ENCODE data around the gene ZBTB7C.

Gene ZBTB7C

GRCh38 chr18:48217258-48218250 is 191.6 kb downstream of the ZBTB7C start:
- Histone ChIP-seq H3K4me1 (ENCODE audit: insufficient read depth, low read length) (peaks cover 5% of the 10 kb centered on the region), H3K27ac (ENCODE audit: low read depth, low read length) (no peak overlapping the region), H3K4me3 (ENCODE audit: low read depth in 1 of 2, low read length in 2 of 2) (no peak overlapping the region), H3K9ac (ENCODE audit: low read length) (no peak overlapping the region), H3K9me3 (ENCODE audit: low read length) (no peaks in the 10 kb centered on the region), H3K27me3 (ENCODE audit: control insufficient read depth in 1 of 2, insufficient read depth in 2 of 2, low read length in 2 of 2) (no peaks in the 10 kb centered on the region), H3K36me3 (ENCODE audit: insufficient read depth, low read length) (no peaks in the 10 kb centered on the region)

- H3K36me3 ChIP-seq (ENCODE audit: insufficient read depth, low read length) = no peaks in the 10 kb centered on the region
- no peak overlapping the region for H3K9ac ChIP-seq (ENCODE audit: low read length)
Observed at GRCh38 chr18:48216639-48217257, 192.4 kb downstream of the ZBTB7C start.

DNA sequence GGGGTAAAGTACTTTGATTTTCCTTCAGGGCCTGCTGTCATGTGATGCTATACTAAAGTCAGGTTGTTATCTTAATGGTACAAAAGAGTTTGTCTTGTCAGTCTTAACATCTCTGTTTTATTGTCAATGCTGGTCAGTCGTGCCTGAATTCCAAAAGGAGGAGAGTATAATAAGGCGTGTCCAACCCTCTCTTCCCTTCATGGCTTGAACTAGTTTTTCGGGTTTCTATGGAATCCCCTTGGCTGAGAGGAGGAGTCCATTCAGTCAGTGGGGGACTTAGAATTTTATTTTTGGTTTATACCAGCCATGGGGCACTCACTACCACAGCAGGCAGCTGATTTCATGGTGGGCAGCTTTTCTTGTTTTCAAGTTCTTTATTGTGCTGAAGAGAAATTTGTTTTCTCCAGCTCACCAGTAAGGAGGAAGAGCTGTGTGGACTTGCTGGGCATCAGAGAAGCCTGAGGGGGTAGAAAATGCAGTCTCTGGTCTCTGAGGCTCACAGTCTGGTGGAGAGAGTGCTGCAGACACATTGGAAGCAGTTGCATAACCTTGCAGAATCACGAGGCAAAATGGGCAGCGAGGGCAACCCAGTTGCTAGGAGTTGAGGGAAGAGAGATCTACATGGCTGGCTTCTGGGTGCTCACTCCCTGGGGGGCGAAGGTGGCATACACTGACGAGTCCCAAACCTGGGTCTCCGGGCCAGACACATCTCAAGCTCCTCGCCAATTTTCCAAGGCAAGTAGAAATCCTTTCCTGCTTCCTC is 193.1 kb downstream of the ZBTB7C start:
- Histone ChIP-seq H3K9me3 (ENCODE audit: low read length) (no peaks in the 10 kb centered on the region), H3K4me1 (ENCODE audit: insufficient read depth, low read length) (no peaks in the 10 kb centered on the region), H3K9ac (ENCODE audit: low read length) (no peak overlapping the region), H3K27ac (ENCODE audit: low read depth, low read length) (no peak overlapping the region), H3K27me3 (ENCODE audit: control insufficient read depth in 1 of 2, insufficient read depth in 2 of 2, low read length in 2 of 2) (no peaks in the 10 kb centered on the region), H3K36me3 (ENCODE audit: insufficient read depth, low read length) (no peaks in the 10 kb centered on the region), H3K4me3 (ENCODE audit: low read depth in 1 of 2, low read length in 2 of 2) (no peak overlapping the region)

More at GRCh38 chr18:48216639-48217257, 192.4 kb downstream of the ZBTB7C start:
- Histone ChIP-seq H3K9me3 (ENCODE audit: low read length) (no peaks in the 10 kb centered on the region), H3K4me3 (ENCODE audit: low read depth in 1 of 2, low read length in 2 of 2) (no peak overlapping the region), H3K27me3 (ENCODE audit: control insufficient read depth in 1 of 2, insufficient read depth in 2 of 2, low read length in 2 of 2) (no peaks in the 10 kb centered on the region), H3K4me1 (ENCODE audit: insufficient read depth, low read length) (no peaks in the 10 kb centered on the region), H3K27ac (ENCODE audit: low read depth, low read length) (no peak overlapping the region)

GRCh38 chr18:48213791-48214190 is 195.4 kb downstream of the ZBTB7C start:
- Histone ChIP-seq H3K9ac (ENCODE audit: low read length) (no peak overlapping the region), H3K36me3 (ENCODE audit: insufficient read depth, low read length) (no peaks in the 10 kb centered on the region), H3K27me3 (ENCODE audit: control insufficient read depth in 1 of 2, insufficient read depth in 2 of 2, low read length in 2 of 2) (no peaks in the 10 kb centered on the region), H3K9me3 (ENCODE audit: low read length) (no peaks in the 10 kb centered on the region), H3K4me1 (ENCODE audit: insufficient read depth, low read length) (no peaks in the 10 kb centered on the region), H3K27ac (ENCODE audit: low read depth, low read length) (no peak overlapping the region), H3K4me3 (ENCODE audit: low read depth in 1 of 2, low read length in 2 of 2) (no peak overlapping the region)

- Histone ChIP-seq H3K4me3 (ENCODE audit: low read depth in 1 of 2, low read length in 2 of 2) (no peak overlapping the region), H3K9me3 (ENCODE audit: low read length) (no peaks in the 10 kb centered on the region), H3K27me3 (ENCODE audit: control insufficient read depth in 1 of 2, insufficient read depth in 2 of 2, low read length in 2 of 2) (no peaks in the 10 kb centered on the region), H3K4me1 (ENCODE audit: insufficient read depth, low read length) (no peaks in the 10 kb centered on the region), H3K27ac (ENCODE audit: low read depth, low read length) (no peak overlapping the region), H3K36me3 (ENCODE audit: insufficient read depth, low read length) (no peaks in the 10 kb centered on the region), H3K9ac (ENCODE audit: low read length) (no peak overlapping the region)
Observed at GRCh38 chr18:48208432-48209140, 200.6 kb downstream of the ZBTB7C start.

GRCh38 chr18:48207733-48208132 is 201.4 kb downstream of the ZBTB7C start:
- Histone ChIP-seq H3K27ac (ENCODE audit: low read depth, low read length) (no peak overlapping the region), H3K4me3 (ENCODE audit: low read depth in 1 of 2, low read length in 2 of 2) (no peak overlapping the region), H3K36me3 (ENCODE audit: insufficient read depth, low read length) (no peaks in the 10 kb centered on the region), H3K9me3 (ENCODE audit: low read length) (no peaks in the 10 kb centered on the region), H3K4me1 (ENCODE audit: insufficient read depth, low read length) (no peaks in the 10 kb centered on the region), H3K9ac (ENCODE audit: low read length) (no peak overlapping the region), H3K27me3 (ENCODE audit: control insufficient read depth in 1 of 2, insufficient read depth in 2 of 2, low read length in 2 of 2) (no peaks in the 10 kb centered on the region)

- Histone ChIP-seq H3K9me3 (ENCODE audit: low read length) (no peaks in the 10 kb centered on the region), H3K27me3 (ENCODE audit: control insufficient read depth in 1 of 2, insufficient read depth in 2 of 2, low read length in 2 of 2) (no peaks in the 10 kb centered on the region), H3K4me3 (ENCODE audit: low read depth in 1 of 2, low read length in 2 of 2) (no peak overlapping the region), H3K27ac (ENCODE audit: low read depth, low read length) (no peak overlapping the region), H3K4me1 (ENCODE audit: insufficient read depth, low read length) (no peaks in the 10 kb centered on the region), H3K36me3 (ENCODE audit: insufficient read depth, low read length) (no peaks in the 10 kb centered on the region), H3K9ac (ENCODE audit: low read length) (no peak overlapping the region)
Observed at GRCh38 chr18:48206887-48207286, 202.3 kb downstream of the ZBTB7C start.

DNA sequence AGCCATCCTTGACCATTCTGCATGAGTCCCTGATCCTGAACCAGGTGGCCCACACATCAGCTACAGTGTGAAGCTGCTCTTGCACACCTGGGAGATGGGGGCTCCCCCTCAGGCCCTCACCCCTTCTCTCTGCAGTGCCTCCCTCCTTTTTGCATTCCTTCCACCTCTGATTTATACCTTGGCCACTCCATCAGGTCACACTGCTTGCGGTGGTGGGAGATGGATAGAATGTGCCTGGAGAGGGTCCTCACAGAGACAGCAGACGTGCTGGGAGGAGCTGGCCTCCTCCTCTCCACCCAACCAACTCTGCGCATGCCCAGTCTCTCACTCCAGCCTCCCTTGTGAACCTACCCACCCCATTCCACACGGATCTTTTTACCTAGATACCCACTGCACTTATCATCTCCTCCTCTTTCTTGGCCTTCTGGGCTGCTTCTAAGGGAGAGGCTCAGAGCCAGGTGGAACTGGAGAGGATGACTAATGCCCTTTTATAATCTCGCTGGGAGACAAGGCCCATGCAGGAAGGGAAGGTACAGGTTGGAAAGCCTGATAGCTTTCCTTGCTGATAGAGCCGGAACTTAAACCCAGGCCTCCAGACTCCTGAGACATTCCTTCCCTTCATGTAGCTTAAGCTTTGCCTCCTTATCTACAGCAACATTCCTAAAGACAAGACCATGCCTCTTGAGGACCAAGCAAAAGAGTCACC is 205.1 kb downstream of the ZBTB7C start:
- Histone ChIP-seq H3K9me3 (ENCODE audit: low read length) (no peaks in the 10 kb centered on the region), H3K4me3 (ENCODE audit: low read depth in 1 of 2, low read length in 2 of 2) (no peak overlapping the region), H3K9ac (ENCODE audit: low read length) (no peak overlapping the region), H3K27ac (ENCODE audit: low read depth, low read length) (no peak overlapping the region), H3K4me1 (ENCODE audit: insufficient read depth, low read length) (no peaks in the 10 kb centered on the region), H3K36me3 (ENCODE audit: insufficient read depth, low read length) (no peaks in the 10 kb centered on the region), H3K27me3 (ENCODE audit: control insufficient read depth in 1 of 2, insufficient read depth in 2 of 2, low read length in 2 of 2) (no peaks in the 10 kb centered on the region)

- Histone ChIP-seq H3K4me1 (ENCODE audit: insufficient read depth, low read length) (no peaks in the 10 kb centered on the region), H3K27ac (ENCODE audit: low read depth, low read length) (no peak overlapping the region), H3K9me3 (ENCODE audit: low read length) (no peaks in the 10 kb centered on the region), H3K4me3 (ENCODE audit: low read depth in 1 of 2, low read length in 2 of 2) (no peak overlapping the region), H3K36me3 (ENCODE audit: insufficient read depth, low read length) (no peaks in the 10 kb centered on the region), H3K9ac (ENCODE audit: low read length) (no peak overlapping the region), H3K27me3 (ENCODE audit: control insufficient read depth in 1 of 2, insufficient read depth in 2 of 2, low read length in 2 of 2) (no peaks in the 10 kb centered on the region)
Observed at GRCh38 chr18:48203288-48203945, 205.8 kb downstream of the ZBTB7C start.
